Testis (tissue), 3 donors: ENCODE data around the gene ECT2. TPM values are rescaled to one million over a fixed set of nuclear protein-coding genes. Genes with fewer than 3 reads are reported as not detected.
"Not testable (repeated sequence)": the region's sequence is repeated elsewhere in the genome, so short reads cannot be mapped to it uniquely, and the experiment has no call there.

Experiments
- DNase-seq: peaks from one replicate; pipeline ENCODE4 v3.0.0-alpha.2; 2019
- H3K27ac ChIP-seq, 2 donors: fragments of 200-600 bp; sonication (generic); one replicate each; pipeline ENCODE4 v1.5.1; 2019
- H3K27me3 ChIP-seq: fragments of 200-600 bp; sonication (generic); one replicate; pipeline ENCODE4 v1.5.1; 2019
- H3K36me3 ChIP-seq: fragments of 200-600 bp; sonication (generic); one replicate; pipeline ENCODE4 v1.5.1; 2017; ENCODE audit warnings: low read depth; ENCODE audit errors: missing control alignments
- H3K4me1 ChIP-seq: fragments of 200-600 bp; sonication (generic); one replicate; pipeline ENCODE4 v1.5.1; 2019
- H3K4me3 ChIP-seq, 2 donors: fragments of 200-600 bp; sonication (generic); one replicate each; pipeline ENCODE4 v1.5.1; 2017 to 2019
- H3K9me3 ChIP-seq: fragments of 200-600 bp; sonication (generic); one replicate; pipeline ENCODE4 v1.5.1; 2017
- POLR2A ChIP-seq: fragments of 450-650 bp; IDR thresholded peaks from one replicate; pipeline ENCODE4 v1.6.1; 2017; ENCODE audit warnings: antibody characterized with exemption, mild to moderate bottlenecking, moderate library complexity
- WGBS, 2 donors: methylation state at CpG; one replicate each; pipeline ENCODE4 v1.1.5; 2018; 5-methylcytosine and 5-hydroxymethylcytosine counted together
- intact Hi-C: fragments of 100-400 bp; cut with DNase I; formaldehyde crosslinking; loops from one replicate; pipeline ENCODE4 v1.15.1; 2023; ENCODE audit warnings: low total_unique reads
- polyA plus RNA-seq: library from polyadenylated mRNA; stranded (reverse); fragments of 350-450 nt; fragmentation: Illumina TruSeq; extraction: RNeasy Lipid Tissue Mini Kit (QIAGEN cat#74804); gene quantifications from one replicate; pipeline ENCODE4 v1.2.3, GENCODE V29; 2014; ENCODE audit warnings: low read depth, low replicate concordance; ENCODE audit not compliant: insufficient read depth
- total RNA-seq, 2 donors: library from RNA; depleted of rRNA; stranded (reverse); fragments of >200 nt; gene quantifications; one replicate each; pipeline ENCODE4 v1.2.3, GENCODE V29; 2016
- TF ChIP-seq, protein P1 (sequence below), 3 experiments: fragments of 450-650 bp in 2 of 3; fragments of 200-600 bp in 1 of 3; sonication (generic) in 1 of 3; IDR thresholded peaks; one replicate each; pipeline ENCODE4 v1.5.1; 2016 to 2019; ENCODE audit warnings: antibody characterized with exemption in 3 of 3, mild to moderate bottlenecking in 2 of 3, moderate library complexity in 1 of 3

Gene ECT2
- total and polyA plus RNA-seq, 3 donors from 2014 or later: 20.8 to 33.3 (median 21.9) TPM

DNA sequence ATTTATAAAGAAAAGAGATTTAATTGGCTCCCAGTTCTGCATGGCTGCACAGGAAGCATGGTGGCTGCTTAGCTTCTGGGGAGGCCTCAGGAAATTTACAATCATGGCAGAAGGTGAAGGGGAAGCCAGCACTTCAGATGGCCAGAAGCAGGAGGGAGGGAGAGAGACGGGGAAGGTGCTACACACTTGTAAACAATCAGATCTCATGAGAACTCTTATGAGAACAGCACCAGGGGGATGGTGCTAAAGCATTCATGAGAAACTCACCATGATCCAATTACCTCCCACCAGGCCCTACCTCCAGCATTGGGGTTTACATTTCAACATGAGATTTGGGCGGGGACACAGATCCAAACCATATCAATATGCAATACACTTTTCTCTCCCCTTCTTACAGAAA lies 73.7 kb downstream of the ECT2 start:
- no peaks in the 10 kb centered on the region for H3K4me1 ChIP-seq
- H3K9me3 ChIP-seq: no peaks in the 10 kb centered on the region
- TF ChIP-seq POLR2A: no peak
- TF ChIP-seq, protein P1, sequence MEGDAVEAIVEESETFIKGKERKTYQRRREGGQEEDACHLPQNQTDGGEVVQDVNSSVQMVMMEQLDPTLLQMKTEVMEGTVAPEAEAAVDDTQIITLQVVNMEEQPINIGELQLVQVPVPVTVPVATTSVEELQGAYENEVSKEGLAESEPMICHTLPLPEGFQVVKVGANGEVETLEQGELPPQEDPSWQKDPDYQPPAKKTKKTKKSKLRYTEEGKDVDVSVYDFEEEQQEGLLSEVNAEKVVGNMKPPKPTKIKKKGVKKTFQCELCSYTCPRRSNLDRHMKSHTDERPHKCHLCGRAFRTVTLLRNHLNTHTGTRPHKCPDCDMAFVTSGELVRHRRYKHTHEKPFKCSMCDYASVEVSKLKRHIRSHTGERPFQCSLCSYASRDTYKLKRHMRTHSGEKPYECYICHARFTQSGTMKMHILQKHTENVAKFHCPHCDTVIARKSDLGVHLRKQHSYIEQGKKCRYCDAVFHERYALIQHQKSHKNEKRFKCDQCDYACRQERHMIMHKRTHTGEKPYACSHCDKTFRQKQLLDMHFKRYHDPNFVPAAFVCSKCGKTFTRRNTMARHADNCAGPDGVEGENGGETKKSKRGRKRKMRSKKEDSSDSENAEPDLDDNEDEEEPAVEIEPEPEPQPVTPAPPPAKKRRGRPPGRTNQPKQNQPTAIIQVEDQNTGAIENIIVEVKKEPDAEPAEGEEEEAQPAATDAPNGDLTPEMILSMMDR (IDR thresholded peaks at IDR 0.05): no peak
- WGBS, 2 donors: 86 to 88% methylated on average over 2 of the region's 2 CpGs
- no peaks in the 10 kb centered on the region for H3K27me3 ChIP-seq
- no peaks in the 10 kb centered on the region for H3K36me3 ChIP-seq
- intact Hi-C loops: no loop called here
- H3K27ac ChIP-seq: no peak overlapping the region
- DNase-seq: no peak
- no peak overlapping the region for H3K4me3 ChIP-seq

DNA sequence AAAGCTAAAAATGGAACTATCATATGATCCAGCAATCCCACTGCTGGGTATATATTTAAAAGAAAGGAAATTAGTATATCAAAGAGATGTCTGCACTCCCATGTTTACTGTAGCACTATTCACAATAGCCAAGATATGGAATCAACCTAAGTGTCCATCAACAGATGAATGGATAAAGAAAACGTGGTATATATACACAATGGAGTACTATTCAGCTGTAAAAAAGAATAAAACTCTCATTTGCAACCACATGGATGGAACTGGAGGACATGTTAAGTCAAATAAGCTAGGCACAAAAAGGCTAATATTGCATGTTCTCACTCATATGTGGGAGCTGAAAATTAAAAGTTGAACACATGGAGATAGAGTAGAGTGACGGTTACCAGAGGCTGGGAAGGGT lies 76.7 kb downstream of the ECT2 start:
- H3K4me3 ChIP-seq, DNase-seq, H3K9me3 ChIP-seq, H3K4me1 ChIP-seq, intact Hi-C loops, H3K36me3 ChIP-seq, H3K27ac ChIP-seq, H3K27me3 ChIP-seq: not testable (repeated sequence)
- WGBS, 2 donors: 89 to 91% methylated on average over 2 of the region's 2 CpGs

DNA sequence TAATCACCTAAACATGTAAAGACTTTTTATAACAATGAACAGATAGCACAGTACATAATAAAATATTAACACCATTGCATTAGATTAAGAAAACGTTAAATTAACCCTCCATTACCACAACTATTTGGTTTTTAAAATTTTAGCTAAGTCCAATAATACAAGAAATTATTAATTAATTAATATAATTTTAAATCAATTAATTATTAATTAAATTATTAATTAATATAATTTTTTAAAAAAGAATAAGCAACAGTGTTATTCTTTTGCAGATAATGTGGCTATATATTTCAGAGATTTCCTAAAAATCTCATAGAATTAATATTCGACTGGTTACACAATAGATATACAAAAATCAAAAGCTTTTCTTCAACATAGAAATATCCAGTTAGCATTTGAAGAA lies 82.5 kb downstream of the ECT2 start:
- no peak overlapping the region for H3K4me3 ChIP-seq
- no peaks in the 10 kb centered on the region for H3K27me3 ChIP-seq
- intact Hi-C loops: no loop called here
- no peak for TF ChIP-seq POLR2A
- TF ChIP-seq, protein P1 (IDR thresholded peaks at IDR 0.05): no peak
- WGBS, 2 donors: 69 to 70% methylated on average over 2 of the region's 2 CpGs
- H3K36me3 ChIP-seq: no peaks in the 10 kb centered on the region
- DNase-seq: no peak
- H3K27ac ChIP-seq: no peak overlapping the region
- no peaks in the 10 kb centered on the region for H3K4me1 ChIP-seq
- H3K9me3 ChIP-seq: no peaks in the 10 kb centered on the region

DNA sequence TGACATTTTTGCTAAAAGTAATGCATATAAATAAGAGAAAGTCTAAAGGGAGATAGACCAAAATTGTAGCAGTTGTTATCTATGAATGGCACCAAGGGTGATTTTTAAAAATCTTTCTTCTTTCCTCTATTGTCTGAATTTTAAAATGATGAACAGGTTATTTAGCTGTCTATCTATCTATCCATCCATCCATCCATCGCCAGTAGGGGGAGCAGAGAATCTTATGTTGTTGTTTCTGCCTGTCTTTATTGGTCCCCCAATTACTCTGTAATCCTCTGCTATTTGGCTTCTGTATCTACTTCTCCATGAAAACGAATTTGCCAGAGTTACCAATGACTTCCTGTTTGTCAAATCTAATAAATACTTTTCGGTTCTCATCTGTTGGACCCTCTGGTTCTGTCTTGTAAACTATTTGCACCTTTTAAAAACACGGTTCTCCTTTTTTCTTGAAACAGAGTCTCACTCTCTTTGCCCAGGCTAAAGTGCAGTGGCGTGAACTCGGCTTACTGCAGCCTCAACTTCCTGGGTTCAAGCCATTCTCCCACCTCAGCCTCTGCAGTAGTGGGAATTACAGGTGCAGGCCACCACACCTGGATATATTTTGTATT lies 86.0 kb downstream of the ECT2 start:
- Histone ChIP-seq H3K4me1 (no peaks in the 10 kb centered on the region), H3K36me3 (no peaks in the 10 kb centered on the region), H3K27ac (no peak overlapping the region), H3K4me3 (no peak overlapping the region), H3K9me3 (no peaks in the 10 kb centered on the region), H3K27me3 (no peaks in the 10 kb centered on the region)
- DNase-seq: peak; percentile 61
- TF ChIP-seq POLR2A: no peak
- TF ChIP-seq, protein P1 (IDR thresholded peaks at IDR 0.05): peak in 2 of 3 experiments; percentile 23 to 37
- intact Hi-C loops: no loop called here
- WGBS, 2 donors: 57 to 60% methylated on average over 6 of the region's 6 CpGs

DNA sequence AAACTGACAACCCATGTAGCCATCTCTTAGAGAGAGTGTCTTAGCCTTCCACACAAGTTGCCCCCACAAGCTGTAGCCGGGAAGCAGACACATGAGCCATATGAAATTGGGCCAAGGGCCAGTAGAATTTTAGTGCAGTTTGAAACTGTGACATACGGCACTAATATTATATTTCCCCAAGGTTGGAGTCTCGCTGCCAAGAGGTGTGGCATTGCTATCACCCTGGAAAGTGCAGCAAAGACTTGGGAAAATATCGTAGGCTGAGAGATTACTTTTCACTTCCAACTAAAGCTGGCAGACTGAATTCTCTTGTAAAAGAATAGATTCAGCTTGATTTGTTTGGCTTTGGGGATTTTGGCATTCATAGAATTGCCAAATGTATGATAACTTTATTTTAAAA lies 89.2 kb downstream of the ECT2 start:
- 57 to 58% methylated on average over 4 of the region's 4 CpGs for WGBS, 2 donors
- TF ChIP-seq POLR2A: no peak
- TF ChIP-seq, protein P1 (IDR thresholded peaks at IDR 0.05): no peak
- intact Hi-C loops: no loop called here
- Histone ChIP-seq H3K36me3 (no peaks in the 10 kb centered on the region), H3K4me3 (no peak overlapping the region), H3K4me1 (no peaks in the 10 kb centered on the region), H3K27me3 (no peaks in the 10 kb centered on the region), H3K27ac (no peak overlapping the region), H3K9me3 (no peaks in the 10 kb centered on the region)
- no peak for DNase-seq
